ENCODE data around the gene WDFY1. TPM values are rescaled to one million over a fixed set of nuclear protein-coding genes. Genes with fewer than 3 reads are reported as not detected.

Gene WDFY1
- polyA plus RNA-seq, 3 donors = 31.7 to 59.8 (median 40.7) TPM

- intact Hi-C loops (cut with micrococcal nuclease) = loop anchor here (10.0 kb wide), 3 partner anchors 122 to 628 kb away; partner anchors contain the start of genes AP1S3 (in 1 of the 2) and CUL3 (in 1 of the 2)
- peaks cover 0 to under 1% (median 0%) of the 10 kb centered on the region in 3 donors for H3K27me3 Mint-ChIP-seq (ENCODE audit: low read depth in 3 of 3)
- peak within 1 kb of the TSS; percentile 93 for H3K9ac ChIP-seq (ENCODE audit: insufficient read depth, low read length, poor library complexity, severe bottlenecking)
Observed at GRCh38 chr2:223957092-223957851, 12.1 kb upstream of the WDFY1 start, which contains the start of gene MRPL44. MRPL44 (plus strand) TSS chr2:223957463; CDS start chr2:223957473, 10 bp downstream.

More at GRCh38 chr2:223957092-223957851, 12.1 kb upstream of the WDFY1 start, which contains the start of gene MRPL44:
- H3K4me2 ChIP-seq (replicated peaks; ENCODE audit: extremely low read depth, low read length, poor library complexity, severe bottlenecking) = peak within 1 kb of the TSS; percentile 82
- H4K20me1 ChIP-seq (ENCODE audit: insufficient read depth, low read length) = peaks cover 30% of the 10 kb centered on the region
- peaks cover 50% of the 10 kb centered on the region for H3K79me2 ChIP-seq (ENCODE audit: insufficient read depth, low read length)
- Mint-ChIP-seq H3K36me3 (peaks cover 19 to 25% of the 10 kb centered on the region in 2 donors), H3K4me3 (peak within 1 kb of the TSS; percentile 91 to 96), H3K9me3 (peaks cover 0 to 2% (median 0%) of the 10 kb centered on the region in 7 donors), H3K4me1 (peaks cover 57% of the 10 kb centered on the region), H3K27ac (peak within 1 kb of the TSS; percentile 90 to 98 (median 93))
- H3K4me1 ChIP-seq (ENCODE audit: control insufficient read depth in 1 of 2, insufficient read depth in 2 of 2, low read length in 2 of 2) = peaks cover 41 to 57% of the 10 kb centered on the region in 2 donors
- peak; percentile 94 to 99 (median 97) for DNase-seq
- H3K9me3 ChIP-seq (replicated peaks in 1 of 2; ENCODE audit: control insufficient read depth in 1 of 2, insufficient read depth in 1 of 2, low read length in 2 of 2) = no peaks in the 10 kb centered on the region
- no peak for TF ChIP-seq CTCF (IDR thresholded peaks at IDR 0.05)
- WGBS (ENCODE audit: insufficient coverage) = 0% methylated on average over 65 of the region's 65 CpGs
- peak within 1 kb of the TSS; percentile 68 to 97 (median 91) for H3K4me3 ChIP-seq (replicated peaks in 1 of 3; ENCODE audit: low read depth in 2 of 3, low read length in 3 of 3)
- peak within 1 kb of the TSS; percentile 98 for H2AFZ ChIP-seq (ENCODE audit: insufficient read depth, low read depth, low read length, poor library complexity, severe bottlenecking)
- H3K36me3 ChIP-seq (replicated peaks in 1 of 2; ENCODE audit: control insufficient read depth in 1 of 2, insufficient read depth in 2 of 2, low read length in 2 of 2) = peaks cover 16 to 28% of the 10 kb centered on the region in 2 donors
- H3K27ac ChIP-seq (ENCODE audit: low read depth in 1 of 2, low read length in 2 of 2) = peak within 1 kb of the TSS; percentile 93 to 96
- H3K27me3 ChIP-seq (ENCODE audit: control insufficient read depth in 2 of 2, insufficient read depth in 2 of 2, low read length in 2 of 2) = no peaks in the 10 kb centered on the region
